HT-29 (cell line): ENCODE data around the gene ADAMTSL3. TPM values are rescaled to one million over a fixed set of nuclear protein-coding genes. Genes with fewer than 3 reads are reported as not detected.
"Not testable (repeated sequence)": the region's sequence is repeated elsewhere in the genome, so short reads cannot be mapped to it uniquely, and the experiment has no call there.

ENCODE experiments used
- DNase-seq: peaks from one replicate; pipeline ENCODE4 v3.0.0-alpha.2; 2015; ENCODE audit warnings: low spot score
- total RNA-seq: library from RNA; depleted of rRNA; stranded (reverse); fragments of >200 nt; shearing (Covaris generic); gene quantifications from 2 replicates; pipeline ENCODE4 v1.2.3, GENCODE V29; 2014

Gene ADAMTSL3
- total RNA-seq, 1 experiment from 2014 or later = not detected

DNA sequence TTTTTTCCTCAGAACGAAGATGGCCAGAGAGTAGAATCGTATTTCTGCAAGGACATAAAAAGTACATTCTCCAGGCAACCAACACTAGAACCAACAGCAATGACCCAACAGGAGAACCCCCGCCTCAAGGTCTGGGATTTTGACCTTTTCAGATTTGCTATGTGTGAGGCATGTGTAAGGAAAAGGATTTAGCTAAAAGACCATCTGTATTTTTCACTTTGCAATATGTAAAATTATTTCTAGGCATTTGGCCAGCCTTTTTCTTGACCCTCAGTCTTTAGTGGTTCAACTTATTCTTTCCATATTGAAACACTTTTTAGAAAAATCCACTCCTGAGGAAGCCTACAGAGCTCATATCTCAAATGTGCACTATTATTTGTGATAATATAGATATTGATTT lies 362.4 kb downstream of the ADAMTSL3 start:
- DNase-seq = no peak

- no peak for DNase-seq
These were observed 368.6 kb downstream of the ADAMTSL3 start for GRCh38 chr15:84022516-84022915.

DNA sequence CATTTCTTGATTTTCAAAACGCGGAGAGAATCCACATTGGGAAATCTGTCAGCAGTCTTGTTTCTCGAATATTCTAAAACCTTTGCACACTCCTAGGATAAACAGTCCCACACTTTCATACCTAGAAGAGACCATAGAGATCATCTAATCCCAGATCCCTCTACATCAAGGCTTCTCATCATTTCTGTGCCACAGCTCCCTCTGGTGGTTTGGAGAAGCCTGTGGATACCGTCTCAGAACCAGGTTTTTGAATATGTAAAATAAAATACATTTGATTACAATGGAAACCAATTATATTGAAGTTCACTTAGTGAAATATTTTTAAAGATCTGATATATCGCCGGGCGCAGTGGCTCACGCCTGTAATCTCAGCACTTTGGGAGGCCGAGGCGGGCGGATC lies 369.7 kb downstream of the ADAMTSL3 start:
- peak; percentile 80 for DNase-seq

DNA sequence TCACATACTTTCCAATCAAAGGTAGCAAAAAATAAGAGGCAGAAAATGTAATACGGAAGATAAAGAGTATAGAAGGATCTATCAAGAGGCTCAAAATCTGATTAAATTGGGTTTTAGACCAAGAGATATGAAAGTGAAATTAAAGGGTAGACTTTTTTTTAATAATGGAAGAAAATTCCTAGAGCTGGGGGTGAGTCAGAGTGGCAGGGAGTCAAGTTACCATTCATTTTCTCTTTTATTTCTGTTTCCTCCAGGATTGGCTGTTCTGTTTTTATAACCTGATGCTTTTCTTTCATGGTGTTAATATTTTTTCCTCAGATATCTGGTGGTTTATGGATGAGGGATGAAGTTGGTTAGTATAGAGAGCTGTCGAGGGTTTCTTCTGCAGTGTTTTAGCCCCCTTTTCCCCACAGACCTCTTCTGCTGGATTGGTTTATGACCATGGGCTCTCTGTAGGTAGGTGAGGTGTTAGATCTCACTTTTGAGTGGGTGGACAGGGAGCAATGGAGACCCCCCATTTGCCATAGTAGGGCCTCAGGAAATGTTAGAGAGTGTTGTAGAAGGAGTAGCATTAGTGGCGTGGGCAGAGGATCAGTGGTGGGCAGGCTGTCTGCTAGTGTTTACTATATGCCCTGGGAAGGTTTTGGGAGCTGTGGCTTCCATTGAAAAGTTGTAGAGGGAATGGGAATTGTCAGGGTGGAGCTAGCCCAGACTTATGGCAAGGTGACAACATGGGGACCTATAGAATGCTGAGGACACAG lies 380.1 kb downstream of the ADAMTSL3 start:
- DNase-seq = no peak

DNA sequence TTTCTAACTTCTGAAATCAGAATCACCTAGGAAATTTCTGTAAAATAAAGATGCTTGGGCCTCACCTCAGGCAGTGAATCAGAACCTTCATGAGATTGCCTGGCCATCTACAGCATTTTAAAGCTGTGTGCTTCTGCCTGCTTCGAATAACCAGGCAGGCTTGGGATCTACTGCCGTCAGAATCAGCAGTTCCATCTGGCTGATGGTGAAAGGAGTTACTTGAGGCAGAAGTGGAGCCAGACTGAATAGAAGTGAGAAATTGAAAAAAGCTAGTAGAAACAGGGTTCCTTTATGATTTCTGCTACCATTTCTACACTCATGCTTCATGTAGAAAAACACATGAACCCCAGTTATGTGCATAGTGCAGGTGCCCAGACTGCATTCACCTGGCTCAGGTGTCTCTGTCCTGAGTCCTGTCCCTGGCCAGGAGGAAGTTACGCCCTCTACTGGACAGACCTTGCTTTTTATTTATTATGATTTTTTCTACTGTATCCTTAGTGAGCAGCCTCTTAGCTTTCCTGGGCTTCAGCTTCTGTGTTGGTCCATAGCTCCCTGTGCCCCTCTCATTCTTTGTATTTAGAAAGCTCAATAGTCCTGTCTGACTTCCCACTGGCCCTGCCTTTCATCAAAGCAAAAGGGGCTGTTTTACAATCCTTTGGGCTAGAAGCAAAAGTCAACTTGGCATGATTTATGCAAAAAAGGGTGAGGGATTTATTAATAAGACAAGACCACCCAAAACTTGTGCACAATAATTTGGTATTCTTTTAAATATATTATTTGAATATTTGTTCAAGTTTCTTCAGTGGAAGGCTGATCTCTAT lies 380.9 kb downstream of the ADAMTSL3 start:
- peak; percentile 92 for DNase-seq

GRCh38 chr15:84035399-84035766 lies 381.5 kb downstream of the ADAMTSL3 start:
- peak; percentile 76 for DNase-seq

- DNase-seq = no peak
These were observed 383.4 kb downstream of the ADAMTSL3 start for GRCh38 chr15:84037301-84037700.

GRCh38 chr15:84042434-84043056 lies 388.6 kb downstream of the ADAMTSL3 start:
- not testable (repeated sequence) for DNase-seq

GRCh38 chr15:84046064-84046637 lies 392.2 kb downstream of the ADAMTSL3 start:
- no peak for DNase-seq

DNA sequence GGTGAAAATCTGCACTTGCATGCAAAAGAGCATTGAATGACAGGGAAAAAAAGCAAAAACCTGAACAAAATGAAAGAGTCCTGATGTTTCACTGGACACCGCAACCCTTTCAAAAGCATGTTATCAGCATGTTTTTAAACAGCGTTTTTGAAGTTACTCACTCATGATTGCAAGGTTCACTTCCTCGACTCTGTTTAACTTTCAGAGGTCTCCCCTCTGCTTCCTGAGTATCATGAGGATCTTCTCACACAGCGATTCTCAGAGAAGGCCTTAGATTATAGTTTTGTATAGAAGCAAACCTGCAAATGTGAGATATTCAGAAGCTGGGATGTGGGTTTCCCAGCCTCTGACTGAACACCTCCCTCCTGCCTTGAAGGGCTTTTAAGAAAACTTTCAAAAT lies 395.6 kb downstream of the ADAMTSL3 start:
- DNase-seq = not testable (repeated sequence)

- DNase-seq = no peak
These were observed 396.2 kb downstream of the ADAMTSL3 start for GRCh38 chr15:84050076-84050475.

- DNase-seq = not testable (repeated sequence)
These were observed 397.2 kb downstream of the ADAMTSL3 start for GRCh38 chr15:84051146-84051545.

- not testable (repeated sequence) for DNase-seq
These were observed 400.6 kb downstream of the ADAMTSL3 start for GRCh38 chr15:84054544-84054943.

- DNase-seq = no peak
These were observed 403.9 kb downstream of the ADAMTSL3 start for GRCh38 chr15:84057714-84058331.

- not testable (repeated sequence) for DNase-seq
These were observed 409.8 kb downstream of the ADAMTSL3 start for GRCh38 chr15:84063674-84064073.

- DNase-seq = not testable (repeated sequence)
These were observed 414.8 kb downstream of the ADAMTSL3 start for GRCh38 chr15:84068674-84069073.

GRCh38 chr15:84078038-84078437 lies 424.1 kb downstream of the ADAMTSL3 start:
- not testable (repeated sequence) for DNase-seq

DNA sequence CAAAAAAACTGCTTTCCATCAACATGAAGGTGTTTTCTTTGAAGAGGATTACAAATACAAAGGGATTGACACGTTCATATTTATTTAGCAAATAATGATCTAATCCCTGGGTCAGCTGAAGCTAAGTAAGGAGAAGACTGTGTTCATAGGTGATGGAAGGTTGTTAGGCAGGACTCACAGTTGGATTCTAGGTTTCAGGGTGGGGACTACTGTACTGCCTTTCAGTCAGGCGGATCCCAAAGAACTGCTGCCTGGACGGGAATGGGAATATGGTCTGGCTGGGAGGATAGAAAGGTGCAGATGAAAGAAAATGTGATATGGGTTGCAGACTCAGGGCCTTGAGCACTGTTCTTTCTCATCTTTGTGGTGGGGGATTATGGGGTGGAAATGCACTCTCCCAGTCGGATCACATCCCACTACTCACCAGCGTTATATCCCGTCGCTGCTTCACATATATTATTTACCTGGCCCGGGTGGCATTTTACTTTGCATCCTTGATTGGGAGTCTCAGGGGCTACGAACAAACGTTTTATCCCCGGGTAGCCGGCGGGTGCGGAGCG lies 425.5 kb downstream of the ADAMTSL3 start:
- peak; percentile 25 for DNase-seq

- no peak for DNase-seq
These were observed 426.2 kb downstream of the ADAMTSL3 start for GRCh38 chr15:84079885-84080777.

DNA sequence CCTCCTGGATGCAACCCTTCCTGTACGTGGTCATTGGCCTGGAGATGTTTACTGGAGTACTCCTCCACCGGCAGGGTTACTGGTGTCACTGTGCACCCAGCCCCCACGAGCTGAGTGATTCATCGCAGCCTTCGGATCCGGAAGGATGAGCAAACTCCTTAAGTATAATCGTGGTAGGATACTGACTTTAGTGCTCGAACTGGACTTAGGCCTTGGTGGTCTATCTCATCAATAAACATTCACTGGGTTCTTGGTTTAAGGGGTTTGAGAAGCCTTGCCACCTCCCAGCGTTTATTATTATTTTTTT lies 426.8 kb downstream of the ADAMTSL3 start:
- not testable (repeated sequence) for DNase-seq
